ENCODE measurements around the gene TNF.

The TNF gene

GRCh38 chr6:31575335-31575901, at the start of gene TNF:
TNF (plus strand) TSS chr6:31575565; CDS start chr6:31575742, 177 bp downstream.
- no peaks in the 10 kb centered on the region for H3K9me3 ChIP-seq (ENCODE audit: control insufficient read depth in 1 of 2, low read length in 2 of 2)
- no peaks in the 10 kb centered on the region for H3K36me3 ChIP-seq (ENCODE audit: control insufficient read depth in 1 of 2, insufficient read depth in 2 of 2, low read length in 2 of 2)
- H3K9ac ChIP-seq (ENCODE audit: low read depth in 1 of 2, low read length in 2 of 2): peak within 1 kb of the TSS; percentile 21 to 32
- peaks cover 0 to 5% of the 10 kb centered on the region in 2 donors for H3K27me3 ChIP-seq (ENCODE audit: control insufficient read depth in 1 of 2, insufficient read depth in 2 of 2, low read length in 2 of 2)
- H3K4me3 ChIP-seq (ENCODE audit: low read depth in 1 of 2, low read length in 2 of 2): peak within 1 kb of the TSS; percentile 51 to 60
- peaks cover 1 to 2% of the 10 kb centered on the region in 2 donors for H3K4me1 ChIP-seq (ENCODE audit: control insufficient read depth in 1 of 2, insufficient read depth in 2 of 2, low read length in 2 of 2)
- no peak within 1 kb of the TSS for H3K27ac ChIP-seq (ENCODE audit: low read depth, low read length)

GRCh38 chr6:31525932-31526591, 49.3 kb upstream of the TNF start:
- Histone ChIP-seq H3K4me3 (ENCODE audit: low read depth in 1 of 2, low read length in 2 of 2) (no peak overlapping the region), H3K27ac (ENCODE audit: low read depth, low read length) (no peak overlapping the region), H3K27me3 (ENCODE audit: control insufficient read depth in 1 of 2, insufficient read depth in 2 of 2, low read length in 2 of 2) (no peaks in the 10 kb centered on the region), H3K9me3 (ENCODE audit: control insufficient read depth in 1 of 2, low read length in 2 of 2) (no peaks in the 10 kb centered on the region), H3K4me1 (ENCODE audit: control insufficient read depth in 1 of 2, insufficient read depth in 2 of 2, low read length in 2 of 2) (peaks cover 6 to 8% of the 10 kb centered on the region in 2 donors), H3K36me3 (ENCODE audit: control insufficient read depth in 1 of 2, insufficient read depth in 2 of 2, low read length in 2 of 2) (peaks cover 12 to 17% of the 10 kb centered on the region in 2 donors), H3K9ac (ENCODE audit: low read depth in 1 of 2, low read length in 2 of 2) (no peak overlapping the region)

GRCh38 chr6:31528307-31528777, 47.0 kb upstream of the TNF start:
- H3K36me3 ChIP-seq (ENCODE audit: control insufficient read depth in 1 of 2, insufficient read depth in 2 of 2, low read length in 2 of 2): peaks cover 22 to 38% of the 10 kb centered on the region in 2 donors
- no peaks in the 10 kb centered on the region for H3K27me3 ChIP-seq (ENCODE audit: control insufficient read depth in 1 of 2, insufficient read depth in 2 of 2, low read length in 2 of 2)
- no peak overlapping the region for H3K27ac ChIP-seq (ENCODE audit: low read depth, low read length)
- H3K4me1 ChIP-seq (ENCODE audit: control insufficient read depth in 1 of 2, insufficient read depth in 2 of 2, low read length in 2 of 2): peaks cover 6 to 8% of the 10 kb centered on the region in 2 donors
- no peak overlapping the region for H3K9ac ChIP-seq (ENCODE audit: low read depth in 1 of 2, low read length in 2 of 2)
- no peak overlapping the region for H3K4me3 ChIP-seq (ENCODE audit: low read depth in 1 of 2, low read length in 2 of 2)
- H3K9me3 ChIP-seq (ENCODE audit: control insufficient read depth in 1 of 2, low read length in 2 of 2): no peaks in the 10 kb centered on the region

GRCh38 chr6:31528821-31529328, 46.5 kb upstream of the TNF start, which contains the start of gene MCCD1:
MCCD1 (plus strand) TSS chr6:31528962; CDS start chr6:31529015, 53 bp downstream.
- H3K9ac ChIP-seq (ENCODE audit: low read depth in 1 of 2, low read length in 2 of 2): no peak within 1 kb of the TSS
- H3K27me3 ChIP-seq (ENCODE audit: control insufficient read depth in 1 of 2, insufficient read depth in 2 of 2, low read length in 2 of 2): no peaks in the 10 kb centered on the region
- no peak within 1 kb of the TSS for H3K4me3 ChIP-seq (ENCODE audit: low read depth in 1 of 2, low read length in 2 of 2)
- H3K36me3 ChIP-seq (ENCODE audit: control insufficient read depth in 1 of 2, insufficient read depth in 2 of 2, low read length in 2 of 2): peaks cover 22 to 44% of the 10 kb centered on the region in 2 donors
- H3K4me1 ChIP-seq (ENCODE audit: control insufficient read depth in 1 of 2, insufficient read depth in 2 of 2, low read length in 2 of 2): peaks cover 6 to 8% of the 10 kb centered on the region in 2 donors
- no peaks in the 10 kb centered on the region for H3K9me3 ChIP-seq (ENCODE audit: control insufficient read depth in 1 of 2, low read length in 2 of 2)
- no peak within 1 kb of the TSS for H3K27ac ChIP-seq (ENCODE audit: low read depth, low read length)

GRCh38 chr6:31529329-31530150, 45.8 kb upstream of the TNF start:
- H3K4me1 ChIP-seq (ENCODE audit: control insufficient read depth in 1 of 2, insufficient read depth in 2 of 2, low read length in 2 of 2): peaks cover 6 to 8% of the 10 kb centered on the region in 2 donors
- H3K4me3 ChIP-seq (ENCODE audit: low read depth in 1 of 2, low read length in 2 of 2): no peak overlapping the region
- no peak overlapping the region for H3K27ac ChIP-seq (ENCODE audit: low read depth, low read length)
- peaks cover 28 to 50% of the 10 kb centered on the region in 2 donors for H3K36me3 ChIP-seq (ENCODE audit: control insufficient read depth in 1 of 2, insufficient read depth in 2 of 2, low read length in 2 of 2)
- H3K27me3 ChIP-seq (ENCODE audit: control insufficient read depth in 1 of 2, insufficient read depth in 2 of 2, low read length in 2 of 2): no peaks in the 10 kb centered on the region
- H3K9me3 ChIP-seq (ENCODE audit: control insufficient read depth in 1 of 2, low read length in 2 of 2): no peaks in the 10 kb centered on the region
- H3K9ac ChIP-seq (ENCODE audit: low read depth in 1 of 2, low read length in 2 of 2): no peak overlapping the region

GRCh38 chr6:31530659-31531058, 44.7 kb upstream of the TNF start:
- H3K27me3 ChIP-seq (ENCODE audit: control insufficient read depth in 1 of 2, insufficient read depth in 2 of 2, low read length in 2 of 2): no peaks in the 10 kb centered on the region
- H3K4me1 ChIP-seq (ENCODE audit: control insufficient read depth in 1 of 2, insufficient read depth in 2 of 2, low read length in 2 of 2): peaks cover 3 to 7% of the 10 kb centered on the region in 2 donors

GRCh38 chr6:31531162-31531561, 44.2 kb upstream of the TNF start:
- Histone ChIP-seq H3K27me3 (ENCODE audit: control insufficient read depth in 1 of 2, insufficient read depth in 2 of 2, low read length in 2 of 2) (no peaks in the 10 kb centered on the region), H3K9ac (ENCODE audit: low read depth in 1 of 2, low read length in 2 of 2) (no peak overlapping the region), H3K4me3 (ENCODE audit: low read depth in 1 of 2, low read length in 2 of 2) (no peak overlapping the region), H3K9me3 (ENCODE audit: control insufficient read depth in 1 of 2, low read length in 2 of 2) (no peaks in the 10 kb centered on the region), H3K4me1 (ENCODE audit: control insufficient read depth in 1 of 2, insufficient read depth in 2 of 2, low read length in 2 of 2) (peaks cover 0 to 2% of the 10 kb centered on the region in 2 donors), H3K27ac (ENCODE audit: low read depth, low read length) (no peak overlapping the region), H3K36me3 (ENCODE audit: control insufficient read depth in 1 of 2, insufficient read depth in 2 of 2, low read length in 2 of 2) (peaks cover 44 to 67% of the 10 kb centered on the region in 2 donors)

More at GRCh38 chr6:31530659-31531058, 44.7 kb upstream of the TNF start:
- peaks cover 39 to 62% of the 10 kb centered on the region in 2 donors for H3K36me3 ChIP-seq (ENCODE audit: control insufficient read depth in 1 of 2, insufficient read depth in 2 of 2, low read length in 2 of 2)
- no peak overlapping the region for H3K4me3 ChIP-seq (ENCODE audit: low read depth in 1 of 2, low read length in 2 of 2)
- H3K27ac ChIP-seq (ENCODE audit: low read depth, low read length): no peak overlapping the region
- H3K9ac ChIP-seq (ENCODE audit: low read depth in 1 of 2, low read length in 2 of 2): no peak overlapping the region
- H3K9me3 ChIP-seq (ENCODE audit: control insufficient read depth in 1 of 2, low read length in 2 of 2): no peaks in the 10 kb centered on the region

- Histone ChIP-seq H3K9me3 (ENCODE audit: control insufficient read depth in 1 of 2, low read length in 2 of 2) (no peaks in the 10 kb centered on the region), H3K4me1 (ENCODE audit: control insufficient read depth in 1 of 2, insufficient read depth in 2 of 2, low read length in 2 of 2) (no peaks in the 10 kb centered on the region), H3K36me3 (ENCODE audit: control insufficient read depth in 1 of 2, insufficient read depth in 2 of 2, low read length in 2 of 2) (peaks cover 50 to 75% of the 10 kb centered on the region in 2 donors), H3K27me3 (ENCODE audit: control insufficient read depth in 1 of 2, insufficient read depth in 2 of 2, low read length in 2 of 2) (no peaks in the 10 kb centered on the region), H3K4me3 (ENCODE audit: low read depth in 1 of 2, low read length in 2 of 2) (no peak overlapping the region), H3K9ac (ENCODE audit: low read depth in 1 of 2, low read length in 2 of 2) (no peak overlapping the region), H3K27ac (ENCODE audit: low read depth, low read length) (no peak overlapping the region)
Measured at GRCh38 chr6:31531771-31532643, 43.4 kb upstream of the TNF start.

- Histone ChIP-seq H3K4me1 (ENCODE audit: control insufficient read depth in 1 of 2, insufficient read depth in 2 of 2, low read length in 2 of 2) (no peaks in the 10 kb centered on the region), H3K27ac (ENCODE audit: low read depth, low read length) (no peak overlapping the region), H3K36me3 (ENCODE audit: control insufficient read depth in 1 of 2, insufficient read depth in 2 of 2, low read length in 2 of 2) (peaks cover 50 to 82% of the 10 kb centered on the region in 2 donors), H3K27me3 (ENCODE audit: control insufficient read depth in 1 of 2, insufficient read depth in 2 of 2, low read length in 2 of 2) (no peaks in the 10 kb centered on the region), H3K9ac (ENCODE audit: low read depth in 1 of 2, low read length in 2 of 2) (no peak overlapping the region), H3K9me3 (ENCODE audit: control insufficient read depth in 1 of 2, low read length in 2 of 2) (no peaks in the 10 kb centered on the region), H3K4me3 (ENCODE audit: low read depth in 1 of 2, low read length in 2 of 2) (no peak overlapping the region)
Measured at GRCh38 chr6:31532644-31533454, 42.5 kb upstream of the TNF start.
